Astrocyte (in vitro differentiated cells and primary cell): Measurements from ENCODE around the gene PTPRN2. TPM values are rescaled to one million over a fixed set of nuclear protein-coding genes. Genes with fewer than 3 reads are reported as not detected.

Source experiments
- DNase-seq: peaks from one replicate; pipeline ENCODE4 v3.0.0-alpha.2; 2010; ENCODE audit warnings: low read depth
- FAIRE-seq: peaks from 2 replicates; lab custom pipeline; 2011; peaks lifted over from hg19 to GRCh38; lab: Jason Lieb, UNC
- H2AFZ ChIP-seq: 2 replicates; pipeline ENCODE4 v1.6.0; 2012; ENCODE audit warnings: low read depth, low read length, inconsistent platforms
- H3K27ac ChIP-seq: 2 replicates; pipeline ENCODE4 v1.5.1; 2011; ENCODE audit warnings: low read depth, low read length, inconsistent platforms
- H3K27me3 ChIP-seq: 2 replicates; pipeline ENCODE4 v1.6.0; 2011; ENCODE audit warnings: low read length, inconsistent platforms; ENCODE audit not compliant: insufficient read depth
- H3K36me3 ChIP-seq: 2 replicates; pipeline ENCODE4 v1.5.1; 2011; ENCODE audit warnings: low read length, inconsistent platforms; ENCODE audit not compliant: insufficient read depth
- H3K4me1 ChIP-seq: 2 replicates; pipeline ENCODE4 v1.5.1; 2011; ENCODE audit warnings: low read length, inconsistent platforms; ENCODE audit not compliant: insufficient read depth
- H3K4me2 ChIP-seq: 2 replicates; pipeline ENCODE4 v1.6.0; 2012; ENCODE audit warnings: low read length, inconsistent platforms
- H3K4me3 ChIP-seq: 2 replicates; pipeline ENCODE4 v1.5.1; 2011; ENCODE audit warnings: low read depth, mild to moderate bottlenecking, low read length, inconsistent platforms; ENCODE audit not compliant: insufficient read depth
- H3K79me2 ChIP-seq: 2 replicates; pipeline ENCODE4 v1.6.0; 2012; ENCODE audit warnings: mild to moderate bottlenecking, low read length, inconsistent platforms; ENCODE audit not compliant: insufficient read depth
- H3K9ac ChIP-seq: 2 replicates; pipeline ENCODE4 v1.6.0; 2012; ENCODE audit warnings: mild to moderate bottlenecking, low read length, inconsistent platforms
- H3K9me3 ChIP-seq: 2 replicates; pipeline ENCODE4 v1.5.1; 2012; ENCODE audit warnings: low read depth, mild to moderate bottlenecking, low read length, inconsistent platforms; ENCODE audit not compliant: insufficient read depth
- H4K20me1 ChIP-seq: 2 replicates; pipeline ENCODE4 v1.6.0; 2012; ENCODE audit warnings: low read length, inconsistent platforms; ENCODE audit not compliant: insufficient read depth
- H3K27ac Mint-ChIP-seq: one replicate; pipeline ENCODE4 v1.8.0; 2021; ENCODE audit warnings: mild to moderate bottlenecking, mixed read lengths; ENCODE audit not compliant: unreplicated experiment
- H3K27me3 Mint-ChIP-seq: one replicate; pipeline ENCODE4 v1.8.0; 2021; ENCODE audit warnings: low read depth, mixed read lengths; ENCODE audit not compliant: unreplicated experiment
- H3K36me3 Mint-ChIP-seq: one replicate; pipeline ENCODE4 v1.8.0; 2021; ENCODE audit warnings: low read depth, mixed read lengths; ENCODE audit not compliant: unreplicated experiment
- H3K4me1 Mint-ChIP-seq: one replicate; pipeline ENCODE4 v1.8.0; 2021; ENCODE audit warnings: low read depth, mixed read lengths; ENCODE audit not compliant: unreplicated experiment
- H3K4me3 Mint-ChIP-seq: one replicate; pipeline ENCODE4 v1.8.0; 2021; ENCODE audit warnings: mild to moderate bottlenecking, moderate library complexity, mixed read lengths; ENCODE audit not compliant: unreplicated experiment
- H3K9me3 Mint-ChIP-seq: one replicate; pipeline ENCODE4 v1.8.0; 2021; ENCODE audit warnings: mild to moderate bottlenecking, mixed read lengths; ENCODE audit not compliant: unreplicated experiment
- CTCF ChIP-seq: IDR thresholded peaks from 2 replicates; pipeline ENCODE4 v1.5.1; 2011; ENCODE audit warnings: low read depth, mild to moderate bottlenecking, inconsistent platforms, low read length, moderate library complexity; ENCODE audit not compliant: insufficient read depth
- EZH2 ChIP-seq: IDR thresholded peaks from 2 replicates; pipeline ENCODE4 v1.6.1; 2012; ENCODE audit warnings: mild to moderate bottlenecking, low read length, inconsistent platforms; ENCODE audit not compliant: insufficient read depth
- total RNA-seq: library from RNA; stranded (reverse); gene quantifications from 2 replicates; pipeline ENCODE4 v1.2.1, GENCODE V29; 2021

Gene PTPRN2
- total RNA-seq, 1 donor from 2014 or later, result 0.09 TPM

DNA sequence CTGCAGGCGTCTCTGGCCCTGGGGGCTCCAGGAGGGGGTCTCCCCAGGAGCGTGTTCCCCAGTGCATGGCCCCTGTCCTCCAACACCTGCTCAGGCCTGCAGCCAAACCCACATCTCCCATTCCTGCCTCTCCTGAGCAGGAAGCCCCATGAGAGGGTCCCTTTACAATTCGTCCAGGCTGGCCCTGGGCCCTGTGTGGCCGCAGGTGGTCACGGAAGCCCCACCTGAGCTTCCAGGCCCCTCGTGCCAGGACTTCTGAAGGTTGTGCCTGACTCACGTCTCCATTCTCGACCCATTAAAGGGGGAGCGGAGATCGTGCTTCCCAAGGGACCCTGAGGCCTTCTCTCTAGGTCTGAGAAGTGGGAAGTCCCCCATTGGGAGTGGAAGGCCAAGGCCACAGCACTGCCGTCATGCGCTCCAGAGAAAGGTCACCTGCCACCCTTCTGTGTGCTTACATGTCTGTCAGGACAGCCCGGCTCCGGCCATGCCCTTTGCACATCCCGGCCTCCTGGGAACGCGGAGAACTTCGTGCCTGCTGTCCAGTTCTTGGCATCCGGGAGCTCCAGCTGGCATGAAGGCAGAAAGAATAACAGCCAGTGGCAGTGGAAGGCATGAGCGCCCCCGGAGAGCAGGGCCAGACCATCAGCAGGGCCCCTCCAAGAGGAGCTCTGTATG lies 868.5 kb downstream of the PTPRN2 start:
- Mint-ChIP-seq H3K27me3 (no peaks in the 10 kb centered on the region), H3K36me3 (no peaks in the 10 kb centered on the region), H3K9me3 (peaks cover 34% of the 10 kb centered on the region), H3K4me3 (no peak overlapping the region), H3K27ac (no peak overlapping the region), H3K4me1 (no peaks in the 10 kb centered on the region)
- H3K4me3 ChIP-seq, result no peak overlapping the region
- TF ChIP-seq EZH2 (no peak), CTCF (no peak)
- H3K27me3 ChIP-seq, result peaks cover 4% of the 10 kb centered on the region
- H3K9ac ChIP-seq, result no peak overlapping the region
- no peaks in the 10 kb centered on the region for H3K36me3 ChIP-seq
- H2AFZ ChIP-seq, result no peak overlapping the region
- no peaks in the 10 kb centered on the region for H3K79me2 ChIP-seq
- no peaks in the 10 kb centered on the region for H3K4me1 ChIP-seq
- H3K9me3 ChIP-seq, result peaks cover 3% of the 10 kb centered on the region
- FAIRE-seq, result no peak
- DNase-seq, result no peak
- H4K20me1 ChIP-seq, result no peaks in the 10 kb centered on the region
- no peak overlapping the region for H3K27ac ChIP-seq
- no peak overlapping the region for H3K4me2 ChIP-seq

GRCh38 chr7:157718303-157719007 lies 869.2 kb downstream of the PTPRN2 start:
- no peaks in the 10 kb centered on the region for H4K20me1 ChIP-seq
- no peak overlapping the region for H3K27ac ChIP-seq
- no peak overlapping the region for H3K4me3 Mint-ChIP-seq
- DNase-seq (no peak), FAIRE-seq (no peak)
- no peaks in the 10 kb centered on the region for H3K4me1 ChIP-seq
- no peak overlapping the region for H2AFZ ChIP-seq
- TF ChIP-seq EZH2, result no peak
- TF ChIP-seq CTCF, result no peak
- no peaks in the 10 kb centered on the region for H3K4me1 Mint-ChIP-seq
- H3K27ac Mint-ChIP-seq, result no peak overlapping the region
- no peaks in the 10 kb centered on the region for H3K36me3 ChIP-seq
- H3K27me3 Mint-ChIP-seq, result no peaks in the 10 kb centered on the region
- no peaks in the 10 kb centered on the region for H3K27me3 ChIP-seq
- peaks cover 35% of the 10 kb centered on the region for H3K9me3 Mint-ChIP-seq
- H3K4me3 ChIP-seq, result no peak overlapping the region
- no peaks in the 10 kb centered on the region for H3K36me3 Mint-ChIP-seq
- H3K79me2 ChIP-seq, result no peaks in the 10 kb centered on the region
- no peak overlapping the region for H3K4me2 ChIP-seq
- peaks cover 3% of the 10 kb centered on the region for H3K9me3 ChIP-seq
- H3K9ac ChIP-seq, result no peak overlapping the region
